HG03521 (cell line): ENCODE results near the gene VPS33A.
"Not testable (repeated sequence)": the region's sequence is repeated elsewhere in the genome, so short reads cannot be mapped to it uniquely, and the experiment has no call there.

Source experiments
- ATAC-seq: cut with Tn5 transposase; IDR thresholded peaks from one replicate; pipeline ENCODE4 v1.9.1; 2021; ENCODE audit warnings: mild to moderate bottlenecking, moderate library complexity; ENCODE audit not compliant: unreplicated experiment

VPS33A gene

GRCh38 chr12:122258462-122258861 is 7.8 kb downstream of the VPS33A start:
- ATAC-seq = not testable (repeated sequence)

- no peak for ATAC-seq
Measured at GRCh38 chr12:122250536-122250935, 15.8 kb downstream of the VPS33A start.

- no peak for ATAC-seq
Measured at GRCh38 chr12:122250047-122250446, 16.2 kb downstream of the VPS33A start.

- no peak for ATAC-seq
Measured at GRCh38 chr12:122245553-122245952, 20.7 kb downstream of the VPS33A start.

GRCh38 chr12:122244565-122245371 is 21.5 kb downstream of the VPS33A start:
- ATAC-seq = no peak

- ATAC-seq = no peak
Measured at GRCh38 chr12:122243965-122244364, 22.3 kb downstream of the VPS33A start.

GRCh38 chr12:122238861-122239260 is 27.4 kb downstream of the VPS33A start:
- no peak for ATAC-seq

- ATAC-seq = no peak
Measured at GRCh38 chr12:122235741-122236140, 30.6 kb downstream of the VPS33A start.

GRCh38 chr12:122232691-122233090 is 33.6 kb downstream of the VPS33A start:
- no peak for ATAC-seq

- no peak for ATAC-seq
Measured at GRCh38 chr12:122230798-122231197, 35.5 kb downstream of the VPS33A start.

GRCh38 chr12:122228092-122228491 is 38.2 kb downstream of the VPS33A start:
- no peak for ATAC-seq

- no peak for ATAC-seq
Measured at GRCh38 chr12:122227341-122227740, 39.0 kb downstream of the VPS33A start.

GRCh38 chr12:122226366-122227125 is 39.7 kb downstream of the VPS33A start:
- ATAC-seq = no peak

- ATAC-seq = peak; percentile 90
Measured at GRCh38 chr12:122225683-122226365, 40.5 kb downstream of the VPS33A start, which contains the start of gene DIABLO. Gene DIABLO (minus strand): TSS chr12:122226052. CDS start chr12:122226014, 38 bp downstream.

GRCh38 chr12:122216445-122216844 is 49.8 kb downstream of the VPS33A start:
- no peak for ATAC-seq

- ATAC-seq = no peak
Measured at GRCh38 chr12:122215771-122216170, 50.5 kb downstream of the VPS33A start.

GRCh38 chr12:122208073-122208820 is 58.0 kb downstream of the VPS33A start:
- no peak for ATAC-seq

GRCh38 chr12:122207391-122207790 is 58.9 kb downstream of the VPS33A start:
- no peak for ATAC-seq

- ATAC-seq = no peak
Measured at GRCh38 chr12:122206976-122207375, 59.3 kb downstream of the VPS33A start.

GRCh38 chr12:122206111-122206881 is 60.0 kb downstream of the VPS33A start:
- no peak for ATAC-seq
